H9 (cell line): ENCODE measurements around the gene TCF25. TPM values are rescaled to one million over a fixed set of nuclear protein-coding genes. Genes with fewer than 3 reads are reported as not detected.
"Not testable (repeated sequence)": the region's sequence is repeated elsewhere in the genome, so short reads cannot be mapped to it uniquely, and the experiment has no call there.

Source experiments
- DNase-seq: peaks from one replicate; pipeline ENCODE4 v3.0.0-alpha.2; 2017
- H2AFZ ChIP-seq: one replicate; pipeline ENCODE4 v1.6.1; 2013; ENCODE audit warnings: mild to moderate bottlenecking, low read length, control low read depth, moderate library complexity
- H2AK5ac ChIP-seq: 2 replicates; pipeline ENCODE4 v1.6.1; 2013; ENCODE audit warnings: low read length, control low read depth, mixed read lengths; ENCODE audit not compliant: insufficient read length
- H2BK120ac ChIP-seq: one replicate; pipeline ENCODE4 v1.6.1; 2013; ENCODE audit warnings: low read depth, mild to moderate bottlenecking, low read length, control low read depth, inconsistent platforms; ENCODE audit not compliant: poor library complexity, severe bottlenecking
- H2BK12ac ChIP-seq: 2 replicates; pipeline ENCODE4 v1.6.1; 2013; ENCODE audit warnings: low read length, control low read depth, mixed read lengths, low read depth; ENCODE audit not compliant: insufficient read length
- H2BK15ac ChIP-seq: 2 replicates; pipeline ENCODE4 v1.6.1; 2013; ENCODE audit warnings: low read depth, low read length, control low read depth
- H2BK20ac ChIP-seq: one replicate; pipeline ENCODE4 v1.6.1; 2013; ENCODE audit warnings: low read depth, mild to moderate bottlenecking, low read length, control low read depth, inconsistent platforms; ENCODE audit not compliant: poor library complexity, severe bottlenecking
- H2BK5ac ChIP-seq: 2 replicates; pipeline ENCODE4 v1.6.1; 2013; ENCODE audit warnings: low read length, control low read depth, mixed read lengths; ENCODE audit not compliant: insufficient read length
- H3K14ac ChIP-seq: 2 replicates; pipeline ENCODE4 v1.6.1; 2013; ENCODE audit warnings: low read length, control low read depth; ENCODE audit not compliant: insufficient read depth
- H3K18ac ChIP-seq: 2 replicates; pipeline ENCODE4 v1.6.1; 2013; ENCODE audit warnings: low read depth, mild to moderate bottlenecking, mixed read lengths, low read length, control low read depth; ENCODE audit not compliant: insufficient read length
- H3K23ac ChIP-seq: 2 replicates; pipeline ENCODE4 v1.6.1; 2013; ENCODE audit warnings: low read length, control low read depth, mixed read lengths, low read depth; ENCODE audit not compliant: insufficient read length
- H3K23me2 ChIP-seq: 2 replicates; pipeline ENCODE4 v1.6.1; 2013; ENCODE audit warnings: low read depth, mild to moderate bottlenecking, mixed read lengths, low read length, control low read depth; ENCODE audit not compliant: insufficient read length, poor library complexity, severe bottlenecking
- H3K27ac ChIP-seq: 2 replicates; pipeline ENCODE4 v1.5.1; 2013; ENCODE audit warnings: low read length, control low read depth, mixed read lengths, low read depth; ENCODE audit not compliant: insufficient read length
- H3K27me3 ChIP-seq: 2 replicates; pipeline ENCODE4 v1.6.1; 2013; ENCODE audit warnings: low read length, control low read depth, inconsistent platforms; ENCODE audit not compliant: insufficient read depth
- H3K4ac ChIP-seq: 2 replicates; pipeline ENCODE4 v1.6.1; 2013; ENCODE audit warnings: low read depth, mild to moderate bottlenecking, control low read depth, inconsistent platforms, low read length, moderate library complexity
- H3K4me1 ChIP-seq: 2 replicates; pipeline ENCODE4 v1.6.1; 2013; ENCODE audit warnings: low read length, control low read depth, inconsistent platforms; ENCODE audit not compliant: insufficient read depth
- H3K4me2 ChIP-seq: 2 replicates; pipeline ENCODE4 v1.6.1; 2013; ENCODE audit warnings: low read length, control low read depth, mixed read lengths; ENCODE audit not compliant: insufficient read length, insufficient read depth
- H3K56ac ChIP-seq: 2 replicates; pipeline ENCODE4 v1.6.1; 2013; ENCODE audit warnings: low read depth, mild to moderate bottlenecking, mixed read lengths, low read length, control low read depth; ENCODE audit not compliant: insufficient read length
- H3K79me1 ChIP-seq: 2 replicates; pipeline ENCODE4 v1.6.1; 2013; ENCODE audit warnings: low read depth, mild to moderate bottlenecking, moderate library complexity, low read length, control low read depth, inconsistent platforms; ENCODE audit not compliant: insufficient read depth, poor library complexity, severe bottlenecking
- H3K79me2 ChIP-seq: 2 replicates; pipeline ENCODE4 v1.6.1; 2013; ENCODE audit warnings: low read length, control low read depth, inconsistent platforms; ENCODE audit not compliant: insufficient read depth
- H3K9ac ChIP-seq: 2 replicates; pipeline ENCODE4 v1.6.1; 2013; ENCODE audit warnings: low read length, control low read depth, mixed read lengths; ENCODE audit not compliant: insufficient read length; ENCODE audit errors: extremely low read depth
- H3K9me3 ChIP-seq: one replicate; pipeline ENCODE4 v1.6.1; 2013; ENCODE audit warnings: low read depth, low read length, inconsistent platforms; ENCODE audit not compliant: control insufficient read depth
- H3T11ph ChIP-seq: one replicate; pipeline ENCODE4 v1.6.1; 2013; ENCODE audit warnings: mild to moderate bottlenecking, low read length, control low read depth, inconsistent platforms
- H4K20me1 ChIP-seq: one replicate; pipeline ENCODE4 v1.6.1; 2013; ENCODE audit not compliant: control insufficient read depth, insufficient read length, insufficient read depth
- H4K5ac ChIP-seq: 2 replicates; pipeline ENCODE4 v1.6.1; 2013; ENCODE audit warnings: low read depth, mild to moderate bottlenecking, mixed read lengths, low read length, control low read depth; ENCODE audit not compliant: insufficient read length
- H4K8ac ChIP-seq: replicated peaks from 2 replicates; pipeline ENCODE4 v1.6.1; 2013; ENCODE audit warnings: low read length, control low read depth, mixed read lengths, low read depth; ENCODE audit not compliant: insufficient read length
- H4K91ac ChIP-seq: 2 replicates; pipeline ENCODE4 v1.6.1; 2013; ENCODE audit warnings: low read depth, mild to moderate bottlenecking, moderate library complexity, mixed read lengths, low read length, control low read depth; ENCODE audit not compliant: insufficient read length
- H3K27ac Mint-ChIP-seq, 3 experiments: 2 replicates in 2 of 3; 3 replicates in 1 of 3; pipeline ENCODE4 v1.8.0; 2020 to 2021; ENCODE audit warnings: mixed read lengths in 3 of 3, mild to moderate bottlenecking in 1 of 3, moderate library complexity in 1 of 3
- H3K27me3 Mint-ChIP-seq: 2 replicates; pipeline ENCODE4 v1.8.0; 2021; ENCODE audit warnings: low read depth, mild to moderate bottlenecking, moderate library complexity, mixed read lengths
- H3K36me3 Mint-ChIP-seq, 3 experiments: 2 replicates in 2 of 3; 3 replicates in 1 of 3; pipeline ENCODE4 v1.8.0; 2020 to 2021; ENCODE audit warnings: low read depth in 3 of 3, mixed read lengths in 3 of 3; ENCODE audit not compliant: insufficient read depth in 1 of 3
- H3K4me1 Mint-ChIP-seq, 2 experiments: 2 replicates each; pipeline ENCODE4 v1.8.0; 2020; ENCODE audit warnings: mixed read lengths in 2 of 2
- H3K4me3 Mint-ChIP-seq, 2 experiments: 2 replicates in 1 of 2; 3 replicates in 1 of 2; pipeline ENCODE4 v1.8.0; 2020 to 2021; ENCODE audit warnings: mild to moderate bottlenecking in 2 of 2, mixed read lengths in 2 of 2, moderate library complexity in 1 of 2
- H3K9me3 Mint-ChIP-seq, 2 experiments: 2 replicates in 1 of 2; 3 replicates in 1 of 2; pipeline ENCODE4 v1.8.0; 2020; ENCODE audit warnings: mild to moderate bottlenecking in 2 of 2, mixed read lengths in 2 of 2, moderate library complexity in 1 of 2
- WGBS: extraction: QIAGEN DNeasy Blood & Tissue Kit; methylation state at CpG from one replicate; pipeline ENCODE4 v1.1.7; 2013; ENCODE audit warnings: missing lambda C conversion rate, low lambda C conversion rate, mixed read lengths; ENCODE audit not compliant: insufficient read length; ENCODE audit errors: extremely low coverage; 5-methylcytosine and 5-hydroxymethylcytosine counted together
- total RNA-seq: library from RNA; stranded (reverse); gene quantifications from 2 replicates; pipeline ENCODE4 v1.2.1, GENCODE V29; 2021
- TF ChIP-seq, protein P1 (sequence below): fragments of 200-600 bp; sonication (generic); conservative IDR thresholded peaks from 3 replicates; pipeline ENCODE4 v1.8.0; 2021; ENCODE audit warnings: antibody characterized with exemption, mild to moderate bottlenecking

The TCF25 gene
- total RNA-seq, 1 experiment from 2014 or later = 109 TPM

DNA sequence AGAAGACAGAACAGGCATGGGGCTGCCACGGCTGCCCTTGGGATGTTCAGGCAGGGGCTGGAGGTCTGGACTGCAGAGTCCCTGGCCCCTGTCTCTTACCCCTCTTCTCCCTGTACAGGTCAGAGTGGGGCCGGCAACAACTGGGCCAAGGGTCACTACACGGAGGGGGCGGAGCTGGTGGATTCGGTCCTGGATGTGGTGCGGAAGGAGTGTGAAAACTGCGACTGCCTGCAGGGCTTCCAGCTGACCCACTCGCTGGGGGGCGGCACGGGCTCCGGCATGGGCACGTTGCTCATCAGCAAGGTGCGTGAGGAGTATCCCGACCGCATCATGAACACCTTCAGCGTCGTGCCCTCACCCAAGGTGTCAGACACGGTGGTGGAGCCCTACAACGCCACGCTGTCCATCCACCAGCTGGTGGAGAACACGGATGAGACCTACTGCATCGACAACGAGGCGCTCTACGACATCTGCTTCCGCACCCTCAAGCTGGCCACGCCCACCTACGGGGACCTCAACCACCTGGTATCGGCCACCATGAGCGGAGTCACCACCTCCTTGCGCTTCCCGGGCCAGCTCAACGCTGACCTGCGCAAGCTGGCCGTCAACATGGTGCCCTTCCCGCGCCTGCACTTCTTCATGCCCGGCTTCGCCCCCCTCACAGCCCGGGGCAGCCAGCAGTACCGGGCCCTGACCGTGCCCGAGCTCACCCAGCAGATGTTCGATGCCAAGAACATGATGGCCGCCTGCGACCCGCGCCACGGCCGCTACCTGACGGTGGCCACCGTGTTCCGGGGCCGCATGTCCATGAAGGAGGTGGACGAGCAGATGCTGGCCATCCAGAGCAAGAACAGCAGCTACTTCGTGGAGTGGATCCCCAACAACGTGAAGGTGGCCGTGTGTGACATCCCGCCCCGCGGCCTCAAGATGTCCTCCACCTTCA is 61.5 kb downstream of the TCF25 start:
- Histone ChIP-seq H4K91ac (no peak overlapping the region), H3K56ac (no peak overlapping the region), H2BK12ac (no peak overlapping the region), H2BK120ac (no peak overlapping the region), H4K5ac (no peak overlapping the region), H3K18ac (no peak overlapping the region), H3K14ac (no peak overlapping the region), H3K4me1 (no peaks in the 10 kb centered on the region), H3K4ac (no peak overlapping the region), H4K20me1 (no peaks in the 10 kb centered on the region), H3K27ac (no peak overlapping the region), H3K9me3 (no peaks in the 10 kb centered on the region), H3K79me1 (no peaks in the 10 kb centered on the region), H2AK5ac (no peak overlapping the region), H3K23me2 (no peaks in the 10 kb centered on the region), H2BK20ac (no peak overlapping the region), H3T11ph (no peak overlapping the region), H2BK15ac (no peak overlapping the region), H3K27me3 (no peaks in the 10 kb centered on the region), H3K9ac (no peak overlapping the region), H3K4me2 (no peak overlapping the region), H2BK5ac (no peak overlapping the region), H3K79me2 (no peaks in the 10 kb centered on the region), H3K23ac (no peak overlapping the region), H4K8ac (no peak overlapping the region), H2AFZ (no peak overlapping the region)
- Mint-ChIP-seq H3K36me3 (peaks cover 41 to 57% (median 51%) of the 10 kb centered on the region in 3 experiments), H3K4me3 (no peak overlapping the region), H3K9me3 (no peaks in the 10 kb centered on the region), H3K4me1 (no peaks in the 10 kb centered on the region), H3K27me3 (peaks cover 1% of the 10 kb centered on the region; the same call in 1 of the 2 replicates), H3K27ac (no peak overlapping the region)
- no CpG with 5 or more reads among the region's 61 CpGs for WGBS
- TF ChIP-seq, protein P1, sequence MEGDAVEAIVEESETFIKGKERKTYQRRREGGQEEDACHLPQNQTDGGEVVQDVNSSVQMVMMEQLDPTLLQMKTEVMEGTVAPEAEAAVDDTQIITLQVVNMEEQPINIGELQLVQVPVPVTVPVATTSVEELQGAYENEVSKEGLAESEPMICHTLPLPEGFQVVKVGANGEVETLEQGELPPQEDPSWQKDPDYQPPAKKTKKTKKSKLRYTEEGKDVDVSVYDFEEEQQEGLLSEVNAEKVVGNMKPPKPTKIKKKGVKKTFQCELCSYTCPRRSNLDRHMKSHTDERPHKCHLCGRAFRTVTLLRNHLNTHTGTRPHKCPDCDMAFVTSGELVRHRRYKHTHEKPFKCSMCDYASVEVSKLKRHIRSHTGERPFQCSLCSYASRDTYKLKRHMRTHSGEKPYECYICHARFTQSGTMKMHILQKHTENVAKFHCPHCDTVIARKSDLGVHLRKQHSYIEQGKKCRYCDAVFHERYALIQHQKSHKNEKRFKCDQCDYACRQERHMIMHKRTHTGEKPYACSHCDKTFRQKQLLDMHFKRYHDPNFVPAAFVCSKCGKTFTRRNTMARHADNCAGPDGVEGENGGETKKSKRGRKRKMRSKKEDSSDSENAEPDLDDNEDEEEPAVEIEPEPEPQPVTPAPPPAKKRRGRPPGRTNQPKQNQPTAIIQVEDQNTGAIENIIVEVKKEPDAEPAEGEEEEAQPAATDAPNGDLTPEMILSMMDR = no peak
- no peak for DNase-seq

DNA sequence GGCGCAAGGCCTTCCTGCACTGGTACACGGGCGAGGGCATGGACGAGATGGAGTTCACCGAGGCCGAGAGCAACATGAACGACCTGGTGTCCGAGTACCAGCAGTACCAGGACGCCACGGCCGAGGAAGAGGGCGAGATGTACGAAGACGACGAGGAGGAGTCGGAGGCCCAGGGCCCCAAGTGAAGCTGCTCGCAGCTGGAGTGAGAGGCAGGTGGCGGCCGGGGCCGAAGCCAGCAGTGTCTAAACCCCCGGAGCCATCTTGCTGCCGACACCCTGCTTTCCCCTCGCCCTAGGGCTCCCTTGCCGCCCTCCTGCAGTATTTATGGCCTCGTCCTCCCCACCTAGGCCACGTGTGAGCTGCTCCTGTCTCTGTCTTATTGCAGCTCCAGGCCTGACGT is 62.2 kb downstream of the TCF25 start:
- H2BK15ac ChIP-seq, H3K4me3 Mint-ChIP-seq, H3K14ac ChIP-seq, H2AK5ac ChIP-seq, H3K79me1 ChIP-seq, H3K18ac ChIP-seq, H2BK20ac ChIP-seq, H3K9me3 ChIP-seq, H3K23me2 ChIP-seq, H3K56ac ChIP-seq, H2BK120ac ChIP-seq, H3K4me1 Mint-ChIP-seq, H3K4me2 ChIP-seq, H2BK5ac ChIP-seq, H3K9me3 Mint-ChIP-seq, H3K79me2 ChIP-seq, DNase-seq, H4K91ac ChIP-seq, H3K27ac ChIP-seq, H3K9ac ChIP-seq, H2BK12ac ChIP-seq, H3K23ac ChIP-seq, H3K4me1 ChIP-seq, H3K27me3 ChIP-seq, H3T11ph ChIP-seq, H4K20me1 ChIP-seq, H2AFZ ChIP-seq, H4K5ac ChIP-seq, H4K8ac ChIP-seq, H3K4ac ChIP-seq, H3K27me3 Mint-ChIP-seq: not testable (repeated sequence)
- Mint-ChIP-seq H3K36me3 (peaks cover 39 to 52% (median 48%) of the 10 kb centered on the region in 3 experiments), H3K27ac (peak overlapping the region in 1 of 3 experiments; percentile 52; a peak in 1 of 7 replicates)
- no CpG with 5 or more reads among the region's 27 CpGs for WGBS
